ENCODE measurements around the gene MRM2. TPM values are rescaled to one million over a fixed set of nuclear protein-coding genes. Genes with fewer than 3 reads are reported as not detected.

The MRM2 gene
- total and polyA plus RNA-seq, 4 donors: 11.5 to 19.8 (median 14.7) TPM

DNA sequence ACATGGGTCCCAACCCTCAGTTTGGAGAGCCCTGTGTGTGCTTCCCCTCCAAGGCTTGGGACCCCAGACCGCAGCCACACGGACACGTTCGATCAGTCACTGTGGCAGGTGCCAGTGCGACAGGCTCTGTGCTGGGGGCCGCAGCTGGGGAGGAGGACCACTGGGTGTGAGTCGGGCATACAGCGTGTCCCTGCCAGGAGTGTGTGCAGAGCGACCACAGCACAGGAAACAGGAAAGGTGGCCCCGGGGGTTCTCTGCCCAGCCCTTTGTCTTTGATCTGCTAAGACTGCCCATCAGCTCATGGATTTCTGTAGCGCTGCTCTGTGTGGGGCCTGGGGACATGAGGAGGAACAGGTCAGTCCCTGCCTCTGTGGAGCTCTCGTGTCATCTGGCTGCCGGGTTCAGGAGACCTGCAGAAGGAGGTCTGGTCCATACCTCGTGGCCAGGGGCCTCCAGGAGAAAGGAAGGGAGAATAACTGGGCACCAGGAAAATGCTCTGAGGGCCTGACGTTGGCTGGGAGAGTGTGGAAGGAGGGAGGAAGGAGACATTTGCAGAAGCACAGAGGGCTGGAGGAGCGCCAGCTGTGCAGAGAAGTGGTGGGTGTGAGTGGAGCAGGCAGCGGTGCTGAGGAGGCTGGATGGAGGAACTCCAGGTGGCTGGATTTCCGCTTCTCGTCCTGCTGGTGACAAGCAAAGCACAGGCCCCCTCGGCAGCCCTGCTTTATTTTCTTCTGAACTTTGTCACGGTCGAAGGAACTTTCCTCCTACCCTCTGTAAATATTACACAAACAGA lies 4.1 kb upstream of the MRM2 start:
- ATAC-seq (ENCODE audit: low FRiP score): no peak

DNA sequence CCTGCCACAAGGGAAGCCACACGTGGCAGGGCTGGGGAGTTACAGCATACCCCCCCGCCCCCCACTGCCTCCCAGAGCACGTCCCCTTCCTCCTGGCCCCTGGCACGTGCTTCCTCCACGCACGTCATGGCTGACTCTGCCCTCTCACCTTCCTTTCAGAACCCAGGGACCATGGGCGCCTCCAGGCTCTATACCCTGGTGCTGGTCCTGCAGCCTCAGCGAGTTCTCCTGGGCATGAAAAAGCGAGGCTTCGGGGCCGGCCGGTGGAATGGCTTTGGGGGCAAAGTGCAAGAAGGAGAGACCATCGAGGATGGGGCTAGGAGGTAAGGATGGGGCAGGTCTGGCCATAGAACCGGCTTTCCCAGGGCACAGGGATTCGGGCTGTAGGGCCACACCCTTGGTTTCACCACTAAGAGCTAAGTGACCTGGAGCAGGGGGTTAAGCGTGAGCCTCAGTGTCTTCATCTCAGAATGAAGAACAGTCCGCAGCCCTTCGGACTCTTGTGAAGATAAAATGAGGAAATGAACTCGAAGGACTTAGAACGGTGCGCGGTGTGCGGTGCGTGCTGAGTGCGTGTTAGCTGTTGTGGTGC lies 2.5 kb upstream of the MRM2 start:
- H3K9me3 ChIP-seq (ENCODE audit: control insufficient read depth, low read length): no peaks in the 10 kb centered on the region
- intact Hi-C loops (cut with DNase I): loop anchor here (10.0 kb wide), 2 partner anchors 100 to 670 kb away; partner anchors contain the start of gene PSMG3 (in 1 of the 2)
- no peaks in the 10 kb centered on the region for H3K36me3 ChIP-seq (ENCODE audit: control insufficient read depth in 1 of 2, insufficient read depth in 2 of 2, low read length in 1 of 2)
- no peaks in the 10 kb centered on the region for H3K27me3 ChIP-seq (ENCODE audit: control insufficient read depth in 1 of 2, insufficient read depth in 2 of 2, low read length in 1 of 2)
- 87 to 88% methylated on average over 25 of the region's 25 CpGs for WGBS, 2 donors
- no peak for DNase-seq
- no peak for ATAC-seq (ENCODE audit: low FRiP score)
- peaks cover 0 to 4% of the 10 kb centered on the region in 2 donors for H3K4me1 ChIP-seq (ENCODE audit: control insufficient read depth in 1 of 2, insufficient read depth in 2 of 2, low read length in 2 of 2)
- H3K4me3 ChIP-seq (ENCODE audit: low read length in 2 of 2): no peak overlapping the region
- H3K27ac ChIP-seq (ENCODE audit: low read depth in 1 of 2, low read length in 2 of 2): no peak overlapping the region

More for the DNA sequence above, 4.1 kb upstream of the MRM2 start:
- no peaks in the 10 kb centered on the region for H3K36me3 ChIP-seq (ENCODE audit: control insufficient read depth in 1 of 2, insufficient read depth in 2 of 2, low read length in 1 of 2)
- peaks cover 0 to 2% of the 10 kb centered on the region in 2 donors for H3K4me1 ChIP-seq (ENCODE audit: control insufficient read depth in 1 of 2, insufficient read depth in 2 of 2, low read length in 2 of 2)
- H3K27me3 ChIP-seq (ENCODE audit: control insufficient read depth in 1 of 2, insufficient read depth in 2 of 2, low read length in 1 of 2): no peaks in the 10 kb centered on the region
- no peaks in the 10 kb centered on the region for H3K9me3 ChIP-seq (ENCODE audit: control insufficient read depth, low read length)
- intact Hi-C loops (cut with DNase I): loop anchor here (5.0 to 10.0 kb wide), 3 partner anchors 99 to 671 kb away; partner anchors contain the start of gene PSMG3 (in 1 of the 2)
- 81 to 87% methylated on average over 22 of the region's 22 CpGs for WGBS, 2 donors
- peak in 1 of 2 donors; percentile 73 for DNase-seq
- no peak overlapping the region for H3K4me3 ChIP-seq (ENCODE audit: low read length in 2 of 2)
- no peak overlapping the region for H3K27ac ChIP-seq (ENCODE audit: low read depth in 1 of 2, low read length in 2 of 2)

DNA sequence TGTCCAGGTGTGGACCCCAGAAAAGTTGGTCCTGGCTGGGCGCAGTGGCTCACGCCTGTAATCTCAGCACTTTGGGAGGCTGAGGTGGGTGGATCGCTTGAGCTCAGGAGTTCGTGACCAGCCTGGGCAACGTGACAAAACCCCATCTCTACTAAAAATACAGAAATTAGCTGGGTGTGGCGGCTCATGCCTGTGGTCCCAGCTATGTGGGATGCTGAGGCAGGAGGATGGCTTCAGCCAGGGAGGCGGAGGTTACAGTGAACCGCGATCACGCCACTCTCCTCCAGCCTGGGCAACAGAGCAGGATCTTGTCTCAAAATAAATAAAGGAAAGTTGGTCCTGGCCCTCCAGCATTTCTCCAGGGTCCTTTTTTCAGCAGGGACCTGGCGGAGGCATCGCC lies 1.5 kb upstream of the MRM2 start:
- H3K27me3 ChIP-seq (ENCODE audit: control insufficient read depth in 1 of 2, insufficient read depth in 2 of 2, low read length in 1 of 2): no peaks in the 10 kb centered on the region
- H3K4me3 ChIP-seq (ENCODE audit: low read length in 2 of 2): no peak overlapping the region
- intact Hi-C loops (cut with DNase I): loop anchor here (10.0 kb wide), 2 partner anchors 101 to 669 kb away; partner anchors contain the start of gene PSMG3 (in 1 of the 2)
- no peak for DNase-seq
- no peak for ATAC-seq (ENCODE audit: low FRiP score)
- H3K27ac ChIP-seq (ENCODE audit: low read depth in 1 of 2, low read length in 2 of 2): no peak overlapping the region
- peaks cover 0 to 4% of the 10 kb centered on the region in 2 donors for H3K4me1 ChIP-seq (ENCODE audit: control insufficient read depth in 1 of 2, insufficient read depth in 2 of 2, low read length in 2 of 2)
- no peaks in the 10 kb centered on the region for H3K36me3 ChIP-seq (ENCODE audit: control insufficient read depth in 1 of 2, insufficient read depth in 2 of 2, low read length in 1 of 2)
- 75 to 86% methylated on average over 12 of the region's 12 CpGs for WGBS, 2 donors
- no peaks in the 10 kb centered on the region for H3K9me3 ChIP-seq (ENCODE audit: control insufficient read depth, low read length)

DNA sequence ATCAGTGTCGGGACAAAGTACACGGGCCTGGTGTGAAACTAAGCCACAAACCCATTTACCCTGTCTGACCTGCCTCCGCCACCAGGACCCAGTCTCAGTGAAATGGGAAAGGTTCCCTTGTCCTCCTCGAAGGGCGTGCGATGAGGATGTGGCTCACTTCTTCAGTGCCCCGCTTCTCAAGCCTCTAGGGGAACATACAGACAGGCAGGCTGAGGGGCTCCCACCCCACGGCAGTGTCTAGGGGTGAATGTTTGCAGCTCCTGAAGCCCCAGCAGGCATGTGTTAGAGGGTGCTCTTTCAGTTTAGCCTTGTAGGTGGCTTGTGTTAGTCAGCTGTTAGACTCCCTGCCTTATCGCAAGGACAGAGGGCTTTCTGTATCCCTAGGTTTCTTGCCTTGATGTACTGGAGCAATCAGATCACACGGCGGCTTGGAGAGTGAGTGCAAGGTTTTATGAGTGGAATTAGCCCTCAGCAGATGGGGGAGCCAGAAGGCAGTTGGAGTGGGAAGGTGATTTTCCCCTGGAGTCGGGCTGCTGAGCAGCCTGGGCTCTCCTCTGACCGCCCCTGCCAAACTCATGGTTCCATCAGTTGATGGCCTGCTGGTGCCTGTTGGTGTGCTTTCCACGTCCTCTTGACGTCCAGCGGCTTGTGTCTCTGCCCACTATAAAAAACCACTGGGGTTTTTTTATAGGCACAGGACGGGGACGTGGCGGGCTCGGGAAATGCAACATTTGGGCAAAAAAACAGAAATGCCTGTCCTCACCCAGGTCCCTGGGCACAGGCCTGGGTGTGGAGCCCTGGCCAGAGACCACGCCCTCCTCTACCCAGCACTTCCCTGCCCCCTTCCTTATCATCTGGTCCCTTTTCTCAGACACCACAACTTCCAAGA lies 780 bp upstream of the MRM2 start:
- Histone ChIP-seq H3K36me3 (ENCODE audit: control insufficient read depth in 1 of 2, insufficient read depth in 2 of 2, low read length in 1 of 2) (no peaks in the 10 kb centered on the region), H3K9me3 (ENCODE audit: control insufficient read depth, low read length) (no peaks in the 10 kb centered on the region), H3K27ac (ENCODE audit: low read depth in 1 of 2, low read length in 2 of 2) (no peak overlapping the region), H3K4me3 (ENCODE audit: low read length in 2 of 2) (peak overlapping the region; percentile 29 to 96), H3K27me3 (ENCODE audit: control insufficient read depth in 1 of 2, insufficient read depth in 2 of 2, low read length in 1 of 2) (no peaks in the 10 kb centered on the region), H3K4me1 (ENCODE audit: control insufficient read depth in 1 of 2, insufficient read depth in 2 of 2, low read length in 2 of 2) (peaks cover 0 to 4% of the 10 kb centered on the region in 2 donors)
- DNase-seq (no peak), ATAC-seq (ENCODE audit: low FRiP score) (peak; percentile 42)
- 3 to 14% methylated on average over 21 of the region's 21 CpGs for WGBS, 2 donors
- intact Hi-C loops (cut with DNase I): loop anchor here (10.0 kb wide), 2 partner anchors 102 to 668 kb away; partner anchors contain the start of gene PSMG3 (in 1 of the 2)

DNA sequence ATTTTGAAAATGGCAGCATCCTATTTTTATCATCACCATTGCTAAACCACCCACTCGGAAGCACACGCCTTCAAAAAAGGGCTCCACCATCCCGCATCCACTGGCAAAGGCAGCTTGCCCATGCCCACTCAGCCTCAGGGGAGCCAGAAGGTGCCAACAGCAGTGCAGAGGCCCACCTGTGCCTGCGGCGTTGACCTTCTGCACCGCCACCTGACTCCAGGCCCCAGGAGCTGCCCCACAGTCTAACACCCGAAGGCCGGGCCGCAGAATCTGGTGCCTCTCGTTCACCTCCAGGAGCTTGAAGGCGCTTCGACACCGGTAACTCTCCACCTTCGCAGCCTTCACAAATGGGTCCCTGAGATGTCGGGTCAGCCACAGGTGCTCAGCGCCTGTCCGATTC lies 2.8 kb downstream of the MRM2 start:
- Histone ChIP-seq H3K27ac (ENCODE audit: low read depth in 1 of 2, low read length in 2 of 2) (no peak overlapping the region), H3K4me1 (ENCODE audit: control insufficient read depth in 1 of 2, insufficient read depth in 2 of 2, low read length in 2 of 2) (peaks cover 0 to 4% of the 10 kb centered on the region in 2 donors), H3K36me3 (ENCODE audit: control insufficient read depth in 1 of 2, insufficient read depth in 2 of 2, low read length in 1 of 2) (no peaks in the 10 kb centered on the region), H3K4me3 (ENCODE audit: low read length in 2 of 2) (no peak overlapping the region), H3K9me3 (ENCODE audit: control insufficient read depth, low read length) (no peaks in the 10 kb centered on the region), H3K27me3 (ENCODE audit: control insufficient read depth in 1 of 2, insufficient read depth in 2 of 2, low read length in 1 of 2) (no peaks in the 10 kb centered on the region)
- WGBS, 2 donors: 96 to 97% methylated on average over 17 of the region's 17 CpGs
- DNase-seq (no peak), ATAC-seq (ENCODE audit: low FRiP score) (no peak)
- intact Hi-C loops (cut with DNase I): no loop called here

DNA sequence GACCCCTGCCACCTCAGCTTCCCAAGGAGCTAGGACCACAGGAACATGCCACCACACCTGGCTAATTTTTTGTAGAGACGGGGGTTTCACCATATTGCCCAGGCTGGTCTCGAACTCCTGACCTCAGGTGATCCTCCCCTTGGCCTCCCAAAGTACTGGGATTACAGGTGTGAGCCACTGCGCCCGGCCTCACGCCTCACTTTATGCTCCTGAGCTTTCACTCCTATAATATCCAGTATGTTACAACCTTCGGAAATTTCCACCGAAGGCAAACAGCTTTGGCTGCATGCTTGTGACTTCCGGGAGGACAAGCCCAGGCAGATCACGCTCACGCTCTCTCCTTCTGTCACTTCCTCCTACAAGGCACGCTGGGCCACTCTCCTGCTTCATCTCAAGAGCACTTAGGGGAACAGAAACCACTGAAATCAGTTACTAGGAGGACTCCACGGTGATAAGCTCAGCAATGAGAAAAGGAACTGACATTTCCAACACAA lies 4.8 kb downstream of the MRM2 start:
- intact Hi-C loops (cut with DNase I): no loop called here
- no peak overlapping the region for H3K27ac ChIP-seq (ENCODE audit: low read depth in 1 of 2, low read length in 2 of 2)
- H3K27me3 ChIP-seq (ENCODE audit: control insufficient read depth in 1 of 2, insufficient read depth in 2 of 2, low read length in 1 of 2): no peaks in the 10 kb centered on the region
- no peaks in the 10 kb centered on the region for H3K9me3 ChIP-seq (ENCODE audit: control insufficient read depth, low read length)
- ATAC-seq (ENCODE audit: low FRiP score) (no peak), DNase-seq (peak in 1 of 2 donors; percentile 84)
- no peak overlapping the region for H3K4me3 ChIP-seq (ENCODE audit: low read length in 2 of 2)
- H3K4me1 ChIP-seq (ENCODE audit: control insufficient read depth in 1 of 2, insufficient read depth in 2 of 2, low read length in 2 of 2): peaks cover 0 to 7% of the 10 kb centered on the region in 2 donors
- WGBS, 2 donors: 88 to 90% methylated on average over 12 of the region's 12 CpGs
- H3K36me3 ChIP-seq (ENCODE audit: control insufficient read depth in 1 of 2, insufficient read depth in 2 of 2, low read length in 1 of 2): no peaks in the 10 kb centered on the region

DNA sequence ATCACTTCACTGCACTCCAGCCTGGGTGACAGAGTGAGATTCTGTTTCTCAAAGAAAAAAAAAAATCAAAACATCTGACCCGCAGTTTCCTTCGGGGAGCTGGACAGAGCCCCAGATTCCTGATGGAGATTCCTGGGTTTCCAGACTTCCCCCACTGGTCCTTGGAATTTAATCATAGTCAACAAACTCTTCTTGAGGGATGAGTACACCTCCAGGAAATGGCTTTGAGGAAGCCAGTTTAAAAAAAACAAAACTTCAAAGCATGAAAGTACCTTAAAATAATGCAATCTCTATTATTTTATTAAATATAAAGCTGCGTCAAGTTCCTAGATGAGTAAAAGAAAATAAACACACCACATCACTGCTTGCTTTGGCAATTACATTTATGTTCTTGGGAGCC lies 8.1 kb downstream of the MRM2 start:
- DNase-seq (no peak), ATAC-seq (ENCODE audit: low FRiP score) (no peak)
- Histone ChIP-seq H3K4me3 (ENCODE audit: low read length in 2 of 2) (no peak overlapping the region), H3K36me3 (ENCODE audit: control insufficient read depth in 1 of 2, insufficient read depth in 2 of 2, low read length in 1 of 2) (no peaks in the 10 kb centered on the region), H3K4me1 (ENCODE audit: control insufficient read depth in 1 of 2, insufficient read depth in 2 of 2, low read length in 2 of 2) (peaks cover 0 to 3% of the 10 kb centered on the region in 2 donors), H3K27ac (ENCODE audit: low read depth in 1 of 2, low read length in 2 of 2) (no peak overlapping the region), H3K27me3 (ENCODE audit: control insufficient read depth in 1 of 2, insufficient read depth in 2 of 2, low read length in 1 of 2) (no peaks in the 10 kb centered on the region), H3K9me3 (ENCODE audit: control insufficient read depth, low read length) (no peaks in the 10 kb centered on the region)
- intact Hi-C loops (cut with DNase I): no loop called here
- 10 to 12% methylated on average over 3 of the region's 3 CpGs for WGBS, 2 donors

Data from aorta (tissue), 5 donors.